Cardiac fibroblast (primary cell): Measurements from ENCODE around the gene C1orf115.
A peak's percentile ranks its signal among the peaks of the same experiment; 100 is the strongest.
"Not testable (repeated sequence)": the region's sequence is repeated elsewhere in the genome, so short reads cannot be mapped to it uniquely, and the experiment has no call there.

Source experiments
- DNase-seq, 2 donors: peaks; one replicate each; pipeline versions ENCODE4 v3.0.0 to v3.0.0-alpha.2; 2010; ENCODE audit warnings: low read depth in 2 of 2
- H3K4me3 ChIP-seq, 2 donors: replicated peaks in 1 of 2; 1 replicate in 1 of 2; 2 replicates in 1 of 2; pipeline ENCODE4 v1.5.1; 2011; ENCODE audit warnings: low read depth in 2 of 2, low read length in 2 of 2, mild to moderate bottlenecking in 2 of 2, moderate library complexity in 1 of 2
- CTCF ChIP-seq: IDR thresholded peaks from one replicate; pipeline ENCODE4 v1.5.1; 2011; ENCODE audit warnings: low read depth, mild to moderate bottlenecking, low read length, inconsistent platforms

C1orf115 gene

GRCh38 chr1:220733086-220733601, 43.0 kb downstream of the C1orf115 start:
- peak; percentile 96 to 98 for DNase-seq
- TF ChIP-seq CTCF, result peak; percentile 90
- H3K4me3 ChIP-seq, result peak overlapping the region in 1 of 2 donors; percentile 21

- no peak for TF ChIP-seq CTCF
- peak; percentile 74 to 85 for DNase-seq
- H3K4me3 ChIP-seq, result no peak overlapping the region
These were observed 44.6 kb downstream of the C1orf115 start for GRCh38 chr1:220734571-220735326.

GRCh38 chr1:220736283-220736682, 46.1 kb downstream of the C1orf115 start:
- DNase-seq, H3K4me3 ChIP-seq: not testable (repeated sequence)

- no peak for DNase-seq
- TF ChIP-seq CTCF, result no peak
- H3K4me3 ChIP-seq, result no peak overlapping the region
These were observed 51.2 kb downstream of the C1orf115 start for GRCh38 chr1:220741349-220741748.

GRCh38 chr1:220741825-220742224, 51.7 kb downstream of the C1orf115 start:
- no peak for TF ChIP-seq CTCF
- DNase-seq, result no peak
- H3K4me3 ChIP-seq, result no peak overlapping the region

GRCh38 chr1:220742520-220742919, 52.4 kb downstream of the C1orf115 start:
- TF ChIP-seq CTCF, result no peak
- H3K4me3 ChIP-seq, result no peak overlapping the region
- no peak for DNase-seq

GRCh38 chr1:220746851-220747250, 56.7 kb downstream of the C1orf115 start:
- no peak for TF ChIP-seq CTCF
- DNase-seq, result no peak

More at GRCh38 chr1:220746851-220747250, 56.7 kb downstream of the C1orf115 start:
- no peak overlapping the region for H3K4me3 ChIP-seq
